Lower leg skin (tissue), 3 donors: ENCODE data around the gene NECAB2.

Experiments
- CTCF ChIP-seq, 3 donors: fragments of 450-650 bp; IDR thresholded peaks; one replicate each; pipeline ENCODE4 v1.5.1; 2016; ENCODE audit warnings: antibody characterized with exemption in 3 of 3, mild to moderate bottlenecking in 3 of 3, moderate library complexity in 2 of 3
- POLR2A ChIP-seq, 2 donors: fragments of 450-650 bp; IDR thresholded peaks; one replicate each; pipeline ENCODE4 v1.6.1; 2016 to 2017; ENCODE audit warnings: antibody characterized with exemption in 2 of 2, mild to moderate bottlenecking in 1 of 2, moderate library complexity in 1 of 2

GRCh38 chr16:84007520-84007919, 39.5 kb downstream of the NECAB2 start:
- TF ChIP-seq CTCF (IDR thresholded peaks at IDR 0.05) = no peak
- no peak for TF ChIP-seq POLR2A (IDR thresholded peaks at IDR 0.05)
